HG03457 (cell line): ENCODE data around the gene CMKLR1.

Experiments
- ATAC-seq: cut with Tn5 transposase; IDR thresholded peaks from one replicate; pipeline ENCODE4 v1.9.1; 2021; ENCODE audit warnings: moderate number of reproducible peaks; ENCODE audit not compliant: unreplicated experiment

The CMKLR1 gene

GRCh38 chr12:108338915-108339657 is at the start of gene CMKLR1:
CMKLR1 (minus strand) TSS chr12:108339311; CDS start chr12:108293591, 45,720 bp downstream.
- ATAC-seq, result no peak

GRCh38 chr12:108387771-108388170 is 48.7 kb upstream of the CMKLR1 start:
- ATAC-seq, result no peak

- ATAC-seq, result no peak
These were observed 47.7 kb upstream of the CMKLR1 start for GRCh38 chr12:108386709-108387360.

GRCh38 chr12:108382437-108382801 is 43.3 kb upstream of the CMKLR1 start:
- no peak for ATAC-seq

GRCh38 chr12:108381787-108382436 is 42.8 kb upstream of the CMKLR1 start:
- no peak for ATAC-seq

- no peak for ATAC-seq
These were observed 41.3 kb upstream of the CMKLR1 start for GRCh38 chr12:108380382-108380781.

GRCh38 chr12:108379823-108380222 is 40.7 kb upstream of the CMKLR1 start:
- ATAC-seq, result no peak

- no peak for ATAC-seq
These were observed 39.8 kb upstream of the CMKLR1 start for GRCh38 chr12:108378926-108379325.

GRCh38 chr12:108377260-108377659 is 38.1 kb upstream of the CMKLR1 start:
- ATAC-seq, result no peak

GRCh38 chr12:108375986-108376663 is 37.0 kb upstream of the CMKLR1 start:
- ATAC-seq, result no peak

- no peak for ATAC-seq
These were observed 35.6 kb upstream of the CMKLR1 start for GRCh38 chr12:108374596-108375320.

GRCh38 chr12:108373111-108373510 is 34.0 kb upstream of the CMKLR1 start:
- ATAC-seq, result no peak

- ATAC-seq, result no peak
These were observed 32.8 kb upstream of the CMKLR1 start for GRCh38 chr12:108371801-108372344.

GRCh38 chr12:108370415-108370814 is 31.3 kb upstream of the CMKLR1 start:
- ATAC-seq, result no peak

GRCh38 chr12:108369736-108370396 is 30.8 kb upstream of the CMKLR1 start:
- ATAC-seq, result no peak

GRCh38 chr12:108368089-108368488 is 29.0 kb upstream of the CMKLR1 start:
- ATAC-seq, result no peak

- ATAC-seq, result no peak
These were observed 28.3 kb upstream of the CMKLR1 start for GRCh38 chr12:108367436-108367835.

GRCh38 chr12:108365324-108365723 is 26.2 kb upstream of the CMKLR1 start:
- ATAC-seq, result no peak

GRCh38 chr12:108364879-108365278 is 25.8 kb upstream of the CMKLR1 start:
- no peak for ATAC-seq

GRCh38 chr12:108363565-108363964 is 24.5 kb upstream of the CMKLR1 start:
- ATAC-seq, result no peak
